SK-N-SH treated with all-trans-retinoic acid at 6 μM for 48 hours (cell line): Measurements from ENCODE around the gene ATF5.

Experiments used
- BACH2 ChIP-seq: fragments of 250-450 bp; sonication (Bioruptor Pico); IDR thresholded peaks from 2 replicates; pipeline ENCODE4 v1.9.0; 2021; ENCODE audit warnings: mild to moderate bottlenecking, borderline replicate concordance
- OSR1 ChIP-seq: fragments of 250-450 bp; sonication (Bioruptor Pico); IDR thresholded peaks from 2 replicates; pipeline ENCODE4 v1.8.0; 2022; ENCODE audit warnings: moderate library complexity, mild to moderate bottlenecking, inconsistent platforms
- PATZ1 ChIP-seq: fragments of 250-450 bp; sonication (Bioruptor Pico); IDR thresholded peaks from 2 replicates; pipeline ENCODE4 v1.8.0; 2020; ENCODE audit warnings: mild to moderate bottlenecking, moderate library complexity, borderline replicate concordance
- POU6F1 ChIP-seq: fragments of 250-450 bp; sonication (Bioruptor Pico); IDR thresholded peaks from 2 replicates; pipeline ENCODE4 v1.8.0; 2021; ENCODE audit warnings: low read depth, mild to moderate bottlenecking, moderate library complexity, borderline replicate concordance
- RARB ChIP-seq: fragments of 250-450 bp; sonication (Bioruptor Pico); IDR thresholded peaks from 2 replicates; pipeline ENCODE4 v1.8.0; 2021; ENCODE audit warnings: mild to moderate bottlenecking, moderate library complexity
- SNAI2 ChIP-seq: fragments of 250-450 bp; sonication (Bioruptor Pico); IDR thresholded peaks from 2 replicates; pipeline ENCODE4 v1.5.0; 2020; ENCODE audit warnings: mild to moderate bottlenecking, moderate library complexity
- TSHZ2 ChIP-seq: fragments of 250-450 bp; sonication (Bioruptor Pico); IDR thresholded peaks from 2 replicates; pipeline ENCODE4 v1.5.0; 2020; ENCODE audit warnings: mild to moderate bottlenecking, moderate library complexity
- ZC3H10 ChIP-seq: fragments of 250-450 bp; sonication (Bioruptor Pico); IDR thresholded peaks from 2 replicates; pipeline ENCODE4 v1.5.1; 2021; ENCODE audit warnings: mild to moderate bottlenecking, moderate library complexity
- ZNF565 ChIP-seq: fragments of 450-650 bp; formaldehyde crosslinking; conservative IDR thresholded peaks from 2 replicates; pipeline ENCODE4 v1.5.0; 2020; ENCODE audit warnings: low read depth, mild to moderate bottlenecking, moderate library complexity
- TF ChIP-seq, protein P1 (sequence below): fragments of 250-450 bp; sonication (Bioruptor Pico); IDR thresholded peaks from 2 replicates; pipeline ENCODE4 v1.5.1; 2021; ENCODE audit warnings: mild to moderate bottlenecking, moderate library complexity

GRCh38 chr19:49890349-49891311, 38.4 kb upstream of the ATF5 start:
- TF ChIP-seq BACH2 (CRISPR knock-in tag): no peak
- TF ChIP-seq OSR1 (CRISPR knock-in tag): no peak
- TF ChIP-seq SNAI2 (CRISPR knock-in tag): no peak
- TF ChIP-seq ZC3H10: no peak
- TF ChIP-seq, protein P1, sequence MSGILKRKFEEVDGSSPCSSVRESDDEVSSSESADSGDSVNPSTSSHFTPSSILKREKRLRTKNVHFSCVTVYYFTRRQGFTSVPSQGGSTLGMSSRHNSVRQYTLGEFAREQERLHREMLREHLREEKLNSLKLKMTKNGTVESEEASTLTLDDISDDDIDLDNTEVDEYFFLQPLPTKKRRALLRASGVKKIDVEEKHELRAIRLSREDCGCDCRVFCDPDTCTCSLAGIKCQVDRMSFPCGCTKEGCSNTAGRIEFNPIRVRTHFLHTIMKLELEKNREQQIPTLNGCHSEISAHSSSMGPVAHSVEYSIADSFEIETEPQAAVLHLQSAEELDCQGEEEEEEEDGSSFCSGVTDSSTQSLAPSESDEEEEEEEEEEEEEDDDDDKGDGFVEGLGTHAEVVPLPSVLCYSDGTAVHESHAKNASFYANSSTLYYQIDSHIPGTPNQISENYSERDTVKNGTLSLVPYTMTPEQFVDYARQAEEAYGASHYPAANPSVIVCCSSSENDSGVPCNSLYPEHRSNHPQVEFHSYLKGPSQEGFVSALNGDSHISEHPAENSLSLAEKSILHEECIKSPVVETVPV (CRISPR knock-in tag): no peak
- TF ChIP-seq PATZ1 (CRISPR knock-in tag): no peak
- no peak for TF ChIP-seq TSHZ2 (CRISPR knock-in tag)
- no peak for TF ChIP-seq ZNF565 (CRISPR knock-in tag)
- TF ChIP-seq RARB (CRISPR knock-in tag): no peak
- TF ChIP-seq POU6F1: no peak
